K562 (cell line): ENCODE measurements around the gene UBE2J2. TPM values are rescaled to one million over a fixed set of nuclear protein-coding genes. Genes with fewer than 3 reads are reported as not detected.

Experiments used
- ATAC-seq: fragments of 200-7000 bp; cut with Tn5 transposase; 3 replicates; pipeline ENCODE4 v1.9.1; 2020; ENCODE audit warnings: moderate library complexity
- BruUV-seq: library from RNA; stranded (reverse); fragments of 400-500 nt; replicated peaks from 2 replicates; lab custom pipeline; 2021; lab: Mats Ljungman, UMichigan
- CTCF ChIA-PET: fragments of 300-600 bp; formaldehyde crosslinking; extraction: SDS; loops from one replicate; lab custom pipeline; 2021; ENCODE audit warnings: low intra/inter-chr PET ratio; lab: Yijun Ruan, JAX
- POLR2A ChIA-PET: fragments of 300-600, 350-650 bp; sonication (Branson Sonifier 250); formaldehyde crosslinking; extraction: SDS; loops from one replicate; lab custom pipeline; 2021; ENCODE audit warnings: antibody characterized with exemption, inconsistent platforms; lab: Yijun Ruan, JAX
- DNase-seq, 4 experiments: peaks; one replicate each; pipeline versions ENCODE4 v3.0.0 to v3.0.0-alpha.2; 2011 to 2018; ENCODE audit warnings: low spot score in 3 of 4, mixed read lengths in 3 of 4; ENCODE audit errors: extremely low read depth in 1 of 4
- FAIRE-seq: peaks from 2 replicates; lab custom pipeline; 2011; peaks lifted over from hg19 to GRCh38; lab: Jason Lieb, UNC
- H2AFZ ChIP-seq: 2 replicates; pipeline ENCODE4 v1.6.0; 2011; ENCODE audit warnings: low read depth, low read length, control low read depth, inconsistent platforms
- H3K27ac ChIP-seq: fragments of 200-600 bp; 3 replicates; pipeline ENCODE4 v1.8.0; 2011; ENCODE audit warnings: low read depth, mild to moderate bottlenecking, control low read depth, inconsistent platforms, low read length, moderate library complexity, mixed read lengths; ENCODE audit errors: extremely low read depth
- H3K27me3 ChIP-seq, 2 experiments: fragments of 300-600 bp in 1 of 2; 2 replicates in 1 of 2; 3 replicates in 1 of 2; pipeline versions ENCODE4 v1.6.0 to v1.8.0; 2011; ENCODE audit warnings: inconsistent platforms in 2 of 2, low read length in 2 of 2, mild to moderate bottlenecking in 1 of 2, mixed read lengths in 1 of 2, moderate library complexity in 1 of 2; ENCODE audit not compliant: control insufficient read depth in 2 of 2, insufficient read depth in 2 of 2
- H3K36me3 ChIP-seq: fragments of 300-600 bp; 3 replicates; pipeline ENCODE4 v1.8.0; 2011; ENCODE audit warnings: mild to moderate bottlenecking, low read length, inconsistent platforms; ENCODE audit not compliant: control insufficient read depth, insufficient read depth
- H3K4me1 ChIP-seq, 2 experiments: fragments of 200-600 bp in 1 of 2; replicated peaks in 1 of 2; 2 replicates in 1 of 2; 3 replicates in 1 of 2; pipeline versions ENCODE4 v1.5.1 to v1.8.0; 2011; ENCODE audit warnings: inconsistent platforms in 2 of 2, low read length in 2 of 2, mild to moderate bottlenecking in 1 of 2, mixed read lengths in 1 of 2, moderate library complexity in 1 of 2; ENCODE audit not compliant: control insufficient read depth in 2 of 2, insufficient read depth in 2 of 2
- H3K4me2 ChIP-seq: 2 replicates; pipeline ENCODE4 v1.6.1; 2011; ENCODE audit warnings: low read length, control low read depth, inconsistent platforms, mixed read lengths; ENCODE audit not compliant: insufficient read depth
- H3K4me3 ChIP-seq: fragments of 200-600 bp; sonication (generic), shearing (Covaris generic); 2 replicates; pipeline ENCODE4 v1.5.1; 2016; ENCODE audit warnings: control low read depth, inconsistent platforms
- H3K79me2 ChIP-seq: fragments of 200-600 bp; 3 replicates; pipeline ENCODE4 v1.8.0; 2011; ENCODE audit warnings: low read length, inconsistent platforms; ENCODE audit not compliant: control insufficient read depth, insufficient read depth
- H3K9ac ChIP-seq, 2 experiments: 2 replicates each; pipeline versions ENCODE4 v1.6.0 to v1.6.1; 2011; ENCODE audit warnings: low read depth in 2 of 2, low read length in 2 of 2, control low read depth in 1 of 2, inconsistent platforms in 1 of 2, mild to moderate bottlenecking in 1 of 2, mixed read lengths in 1 of 2; ENCODE audit not compliant: insufficient read depth in 1 of 2
- H3K9me1 ChIP-seq: one replicate; pipeline ENCODE4 v1.6.0; 2011; ENCODE audit warnings: inconsistent platforms, mild to moderate bottlenecking, low read length, moderate library complexity; ENCODE audit not compliant: control insufficient read depth, insufficient read depth
- H3K9me3 ChIP-seq: replicated peaks from 2 replicates; pipeline ENCODE4 v1.5.1; 2011; ENCODE audit warnings: low read depth, low read length, inconsistent platforms; ENCODE audit not compliant: control insufficient read depth, insufficient read depth
- H4K20me1 ChIP-seq: replicated peaks from 2 replicates; pipeline ENCODE4 v1.6.1; 2011; ENCODE audit warnings: low read length, inconsistent platforms, mixed read lengths; ENCODE audit not compliant: control insufficient read depth, insufficient read depth
- CC2D1A ChIP-seq: fragments of 450-650 bp; IDR thresholded peaks from 2 replicates; pipeline ENCODE4 v1.6.1; 2017; ENCODE audit warnings: mild to moderate bottlenecking
- CREM ChIP-seq: IDR thresholded peaks from 2 replicates; pipeline ENCODE4 v1.6.1; 2014; ENCODE audit warnings: antibody characterized with exemption, low read depth
- FIP1L1 ChIP-seq: fragments of 200-400 bp; formaldehyde crosslinking; IDR thresholded peaks from 2 replicates; pipeline ENCODE4 v1.6.1; 2018; ENCODE audit warnings: mild to moderate bottlenecking, low read depth, low read length; ENCODE audit not compliant: poor library complexity, severe bottlenecking
- GTF2B ChIP-seq: IDR thresholded peaks from 2 replicates; pipeline ENCODE4 v1.6.1; 2011; ENCODE audit not compliant: insufficient read length; ENCODE audit errors: extremely low read depth
- HLTF ChIP-seq: fragments of 450-650 bp; IDR thresholded peaks from 2 replicates; pipeline ENCODE4 v1.6.1; 2016
- HNRNPK ChIP-seq: fragments of 200-400 bp; formaldehyde crosslinking; IDR thresholded peaks from one replicate; pipeline ENCODE4 v1.6.1; 2018; ENCODE audit warnings: mild to moderate bottlenecking, low read depth, low read length; ENCODE audit not compliant: poor library complexity, severe bottlenecking
- KAT2B ChIP-seq: IDR thresholded peaks from one replicate; pipeline ENCODE4 v1.6.1; 2012; ENCODE audit warnings: low read depth, mild to moderate bottlenecking, control low read depth, inconsistent platforms, low read length, moderate library complexity
- MAFG ChIP-seq: fragments of 450-650 bp; conservative IDR thresholded peaks from 2 replicates; pipeline ENCODE4 v1.6.1; 2016; ENCODE audit warnings: missing genetic modification characterization, missing compliant biosample characterization
- NRF1 ChIP-seq, 2 experiments: fragments of 450-650 bp; IDR thresholded peaks in 1 of 2; conservative IDR thresholded peaks in 1 of 2; 2 replicates each; pipeline ENCODE4 v1.6.1; 2014; ENCODE audit warnings: mild to moderate bottlenecking in 2 of 2
- SMARCE1 ChIP-seq: fragments of 450-650 bp; IDR thresholded peaks from 2 replicates; pipeline ENCODE4 v1.7.1; 2016; ENCODE audit warnings: mild to moderate bottlenecking
- SPI1 ChIP-seq: IDR thresholded peaks from 2 replicates; pipeline ENCODE4 v1.6.1; 2011; ENCODE audit warnings: low read depth, low read length, control low read depth, borderline replicate concordance
- U2AF2 ChIP-seq: fragments of 200-400 bp; formaldehyde crosslinking; optimal IDR thresholded peaks from 2 replicates; pipeline ENCODE3; 2017; ENCODE audit warnings: low read depth, mild to moderate bottlenecking, low read length
- WGBS: fragments of 100-300 bp; shearing (Covaris generic); methylation state at CpG from one replicate; pipeline ENCODE4 v1.1.6; 2016; ENCODE audit warnings: low coverage, mixed read lengths; ENCODE audit not compliant: insufficient coverage; ENCODE audit errors: missing lambda C conversion rate; 5-methylcytosine and 5-hydroxymethylcytosine counted together
- in situ Hi-C: fragments of 300-500 bp; cut with MboI; formaldehyde crosslinking; loops from 4 replicates; pipeline ENCODE4 v1.15.0; 2018; ENCODE audit warnings: inconsistent platforms, mixed read lengths
- intact Hi-C: fragments of 100-400 bp; cut with micrococcal nuclease; formaldehyde crosslinking; loops from 2 replicates; pipeline ENCODE4 v1.14.2; 2022
- polyA plus RNA-seq, 8 experiments: library from polyadenylated mRNA; depleted of rRNA in 4 of 8; stranded (reverse) in 5 of 8; unstranded in 3 of 8; fragments of >200 nt; fragmentation: Nextera tagmentation in 2 of 8; fragmentation: Illumina TruSeq in 1 of 8; extraction: Ambion mirVana in 2 of 8; extraction: Trizol in 1 of 8; gene quantifications; 2 replicates each; pipeline versions ENCODE4 v1.2.1 to v1.2.3, GENCODE V29; 2011 to 2014; ENCODE audit warnings: inconsistent platforms in 1 of 8, missing spikeins in 1 of 8
- total RNA-seq, 7 experiments: library from RNA; depleted of rRNA in 6 of 7; stranded (reverse); fragments of >200 nt in 6 of 7; fragmentation: Illumina TruSeq in 2 of 7; extraction: Trizol in 2 of 7; gene quantifications; 2 replicates each; pipeline versions ENCODE4 v1.2.1 to v1.2.3, GENCODE V29; 2011 to 2021; ENCODE audit warnings: low replicate concordance in 1 of 7
- TF ChIP-seq, protein P1 (sequence below), 2 experiments: IDR thresholded peaks; 2 replicates each; pipeline ENCODE4 v1.6.1; 2012; ENCODE audit warnings: improper control_type of control experiment in 2 of 2, low read depth in 2 of 2, low read length in 2 of 2, borderline replicate concordance in 1 of 2
- TF ChIP-seq, protein P2 (sequence below): fragments of 450-650 bp; IDR thresholded peaks from 2 replicates; pipeline ENCODE4 v1.6.1; 2016; ENCODE audit warnings: borderline replicate concordance
- TF ChIP-seq, protein P3 (sequence below): fragments of 250-450 bp; sonication (Bioruptor Pico); IDR thresholded peaks from 2 replicates; pipeline ENCODE4 v1.8.0; 2021; ENCODE audit warnings: borderline replicate concordance, mild to moderate bottlenecking, moderate library complexity; ENCODE audit not compliant: poor library complexity, severe bottlenecking

Gene UBE2J2
- total and polyA plus RNA-seq, 9 of the 15 experiments (the other 6 are each of a cell fraction or from before 2014, with no cell fraction given), result 0.93 to 112 (median 75.5) TPM

DNA sequence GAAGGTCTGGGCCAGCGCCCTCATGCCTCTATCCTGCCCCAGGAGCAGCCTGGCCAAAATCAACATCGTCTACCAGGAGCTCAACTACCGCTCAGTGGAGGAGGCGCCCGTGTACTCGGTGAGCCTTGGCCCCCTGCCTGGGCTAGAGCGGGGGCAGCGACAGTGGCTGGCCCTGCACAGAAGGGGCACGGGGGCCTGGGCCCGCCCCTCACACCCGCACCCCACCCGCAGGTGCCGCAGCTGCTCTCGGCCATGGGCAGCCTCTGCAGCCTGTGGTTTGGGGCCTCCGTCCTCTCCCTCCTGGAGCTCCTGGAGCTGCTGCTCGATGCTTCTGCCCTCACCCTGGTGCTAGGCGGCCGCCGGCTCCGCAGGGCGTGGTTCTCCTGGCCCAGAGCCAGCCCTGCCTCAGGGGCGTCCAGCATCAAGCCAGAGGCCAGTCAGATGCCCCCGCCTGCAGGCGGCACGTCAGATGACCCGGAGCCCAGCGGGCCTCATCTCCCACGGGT lies 17.4 kb upstream of the UBE2J2 start:
- Histone ChIP-seq H3K4me1 (peaks cover 5 to 86% of the 10 kb centered on the region in 2 experiments; a peak in 3 of 5 replicates), H3K27me3 (peaks cover 2 to 27% of the 10 kb centered on the region in 2 experiments; a peak in 3 of 5 replicates), H2AFZ (no peak overlapping the region), H3K36me3 (peaks cover 10% of the 10 kb centered on the region; the same call in 1 of the 3 replicates), H3K9ac (peak overlapping the region in 1 of 2 experiments; percentile 82; a peak in 2 of 4 replicates), H4K20me1 (peaks cover 19% of the 10 kb centered on the region; the same call in 1 of the 2 replicates), H3K4me2 (no peak overlapping the region), H3K9me1 (peaks cover 8% of the 10 kb centered on the region), H3K4me3 (no peak overlapping the region), H3K27ac (no peak overlapping the region), H3K9me3 (no peaks in the 10 kb centered on the region), H3K79me2 (no peaks in the 10 kb centered on the region)
- WGBS, result 2% methylated on average over 27 of the region's 28 CpGs
- no TSS peak for BruUV-seq
- in situ Hi-C loops, result no loop called here
- FAIRE-seq (peak; percentile 71), ATAC-seq (peak; percentile 23), DNase-seq (peak; percentile 47 to 68 (median 63))
- ChIA-PET POLR2A (interaction anchor here (0.6 to 1.5 kb wide), 10 partner anchors 11 to 312 kb away, joined by 3 to 6 read pairs (median 4); partner anchors contain the start of gene SCNN1D), CTCF (interaction anchor here (0.5 to 1.5 kb wide), 4 partner anchors 169 to 387 kb away, joined by 5 to 8 read pairs (median 6); no protein-coding TSS in a partner anchor)
- intact Hi-C loops, result loop anchor here (2.0 to 10.0 kb wide), 2 partner anchors 168 to 306 kb away; partner anchors contain the start of gene PERM1
- TF ChIP-seq, protein P1, sequence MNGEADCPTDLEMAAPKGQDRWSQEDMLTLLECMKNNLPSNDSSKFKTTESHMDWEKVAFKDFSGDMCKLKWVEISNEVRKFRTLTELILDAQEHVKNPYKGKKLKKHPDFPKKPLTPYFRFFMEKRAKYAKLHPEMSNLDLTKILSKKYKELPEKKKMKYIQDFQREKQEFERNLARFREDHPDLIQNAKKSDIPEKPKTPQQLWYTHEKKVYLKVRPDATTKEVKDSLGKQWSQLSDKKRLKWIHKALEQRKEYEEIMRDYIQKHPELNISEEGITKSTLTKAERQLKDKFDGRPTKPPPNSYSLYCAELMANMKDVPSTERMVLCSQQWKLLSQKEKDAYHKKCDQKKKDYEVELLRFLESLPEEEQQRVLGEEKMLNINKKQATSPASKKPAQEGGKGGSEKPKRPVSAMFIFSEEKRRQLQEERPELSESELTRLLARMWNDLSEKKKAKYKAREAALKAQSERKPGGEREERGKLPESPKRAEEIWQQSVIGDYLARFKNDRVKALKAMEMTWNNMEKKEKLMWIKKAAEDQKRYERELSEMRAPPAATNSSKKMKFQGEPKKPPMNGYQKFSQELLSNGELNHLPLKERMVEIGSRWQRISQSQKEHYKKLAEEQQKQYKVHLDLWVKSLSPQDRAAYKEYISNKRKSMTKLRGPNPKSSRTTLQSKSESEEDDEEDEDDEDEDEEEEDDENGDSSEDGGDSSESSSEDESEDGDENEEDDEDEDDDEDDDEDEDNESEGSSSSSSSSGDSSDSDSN (IDR thresholded peaks at IDR 0.05; ENCODE audit: borderline replicate concordance in 1 of 2, low read depth in 2 of 2, low read length in 2 of 2), result 0 out of 4 replicates have a peak, but pooled peaks of 1 of the 2 experiments have one; percentile 55
- no peak for TF ChIP-seq CREM
- TF ChIP-seq, protein P2, sequence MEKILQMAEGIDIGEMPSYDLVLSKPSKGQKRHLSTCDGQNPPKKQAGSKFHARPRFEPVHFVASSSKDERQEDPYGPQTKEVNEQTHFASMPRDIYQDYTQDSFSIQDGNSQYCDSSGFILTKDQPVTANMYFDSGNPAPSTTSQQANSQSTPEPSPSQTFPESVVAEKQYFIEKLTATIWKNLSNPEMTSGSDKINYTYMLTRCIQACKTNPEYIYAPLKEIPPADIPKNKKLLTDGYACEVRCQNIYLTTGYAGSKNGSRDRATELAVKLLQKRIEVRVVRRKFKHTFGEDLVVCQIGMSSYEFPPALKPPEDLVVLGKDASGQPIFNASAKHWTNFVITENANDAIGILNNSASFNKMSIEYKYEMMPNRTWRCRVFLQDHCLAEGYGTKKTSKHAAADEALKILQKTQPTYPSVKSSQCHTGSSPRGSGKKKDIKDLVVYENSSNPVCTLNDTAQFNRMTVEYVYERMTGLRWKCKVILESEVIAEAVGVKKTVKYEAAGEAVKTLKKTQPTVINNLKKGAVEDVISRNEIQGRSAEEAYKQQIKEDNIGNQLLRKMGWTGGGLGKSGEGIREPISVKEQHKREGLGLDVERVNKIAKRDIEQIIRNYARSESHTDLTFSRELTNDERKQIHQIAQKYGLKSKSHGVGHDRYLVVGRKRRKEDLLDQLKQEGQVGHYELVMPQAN, result no peak
- no peak for TF ChIP-seq NRF1 (conservative IDR thresholded peaks at IDR 0.05 in 1 of 2, IDR thresholded peaks at IDR 0.05 in 1 of 2)
- TF ChIP-seq U2AF2, result no peak
- no peak for TF ChIP-seq SMARCE1
- TF ChIP-seq HLTF, result no peak
- TF ChIP-seq SPI1, result no peak
- TF ChIP-seq FIP1L1, result peak; percentile 60
- TF ChIP-seq CC2D1A, result no peak
- TF ChIP-seq, protein P3, sequence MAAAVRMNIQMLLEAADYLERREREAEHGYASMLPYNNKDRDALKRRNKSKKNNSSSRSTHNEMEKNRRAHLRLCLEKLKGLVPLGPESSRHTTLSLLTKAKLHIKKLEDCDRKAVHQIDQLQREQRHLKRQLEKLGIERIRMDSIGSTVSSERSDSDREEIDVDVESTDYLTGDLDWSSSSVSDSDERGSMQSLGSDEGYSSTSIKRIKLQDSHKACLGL (CRISPR knock-in tag), result no peak
- TF ChIP-seq KAT2B, result no peak
- TF ChIP-seq MAFG (tag), result no peak
- no peak for TF ChIP-seq HNRNPK
- no peak for TF ChIP-seq GTF2B
